ENCODE data around the gene FSTL3. TPM values are rescaled to one million over a fixed set of nuclear protein-coding genes. Genes with fewer than 3 reads are reported as not detected.
A peak's percentile ranks its signal among the peaks of the same experiment; 100 is the strongest.

FSTL3 gene
- total and polyA plus RNA-seq, 2 of the 8 experiments (the other 6 are each of a cell fraction or from before 2014, with no cell fraction given): 8.1 to 11.8 TPM

GRCh38 chr19:703329-703650 lies 27.1 kb downstream of the FSTL3 start:
- Histone ChIP-seq H2BK12ac (ENCODE audit: low read depth, low read length) (peak overlapping the region; percentile 17; the same call in 1 of the 2 replicates), H4K91ac (replicated peaks; ENCODE audit: insufficient read length, low read length) (peak overlapping the region; percentile 89), H3K14ac (ENCODE audit: insufficient read length) (no peak overlapping the region), H3K9me3 (ENCODE audit: insufficient read depth in 2 of 2, low read depth in 1 of 2, low read length in 1 of 2) (no peaks in the 10 kb centered on the region), H3K56ac (replicated peaks; ENCODE audit: insufficient read length, low read depth, low read length) (peak overlapping the region; percentile 6), H2BK120ac (replicated peaks; ENCODE audit: low read depth, low read length) (peak overlapping the region; percentile 43), H2AK5ac (ENCODE audit: low read depth, low read length) (peak overlapping the region; percentile 80; the same call in 1 of the 2 replicates), H3K18ac (ENCODE audit: extremely low read depth, low read length) (peak overlapping the region; percentile 48; the same call in 1 of the 2 replicates), H4K5ac (ENCODE audit: insufficient read length, low read depth, low read length) (peak overlapping the region; percentile 48), H3K36me3 (ENCODE audit: control insufficient read depth in 2 of 4, insufficient read depth in 4 of 4, low read length in 3 of 4) (no peaks in the 10 kb centered on the region), H3K23me2 (ENCODE audit: low read depth, low read length) (peaks cover 3% of the 10 kb centered on the region; the same call in 1 of the 2 replicates), H3K4me1 (replicated peaks in 1 of 4; ENCODE audit: control insufficient read depth in 3 of 4, insufficient read depth in 4 of 4, low read length in 3 of 4) (peaks cover 0 to 8% (median 3%) of the 10 kb centered on the region in 4 experiments; a peak in 6 of 7 replicates), H3K4me2 (ENCODE audit: insufficient read depth in 1 of 2, low read depth in 2 of 2, low read length in 2 of 2) (peak overlapping the region; percentile 1 to 59; a peak in 3 of 4 replicates), H2BK20ac (ENCODE audit: low read length) (peak overlapping the region; percentile 86; the same call in 1 of the 2 replicates), H3K27me3 (replicated peaks in 1 of 4; ENCODE audit: control insufficient read depth in 3 of 4, extremely low read depth in 1 of 4, insufficient read depth in 3 of 4, low read length in 3 of 4) (no peaks in the 10 kb centered on the region), H3K79me2 (ENCODE audit: control insufficient read depth in 1 of 2, insufficient read depth in 2 of 2, low read length in 2 of 2) (no peaks in the 10 kb centered on the region), H3K4me3 (ENCODE audit: extremely low read depth in 1 of 4, insufficient read depth in 2 of 4, low read depth in 3 of 4, low read length in 4 of 4) (peak overlapping the region in 3 of 4 experiments; percentile 23 to 45 (median 23); a peak in 5 of 8 replicates), H2AFZ (ENCODE audit: low read length) (no peak overlapping the region), H4K20me1 (replicated peaks in 1 of 2; ENCODE audit: control insufficient read depth in 1 of 2, insufficient read depth in 2 of 2, low read length in 2 of 2) (no peaks in the 10 kb centered on the region), H3K23ac (ENCODE audit: insufficient read length) (no peak overlapping the region), H3K9ac (replicated peaks in 1 of 4; ENCODE audit: extremely low read depth in 1 of 4, low read depth in 3 of 4, low read length in 3 of 4) (no peak overlapping the region), H3K4ac (replicated peaks; ENCODE audit: insufficient read length, low read depth, low read length) (peak overlapping the region; percentile 91), H2BK5ac (ENCODE audit: low read depth, low read length) (peak overlapping the region; percentile 75; the same call in 1 of the 2 replicates), H2BK15ac (ENCODE audit: low read length) (no peak overlapping the region), H3K27ac (ENCODE audit: low read depth, low read length) (no peak overlapping the region), H3K79me1 (ENCODE audit: low read depth, low read length) (no peaks in the 10 kb centered on the region), H4K8ac (ENCODE audit: extremely low read depth, insufficient read depth, low read length) (peak overlapping the region; percentile 35; the same call in 1 of the 2 replicates)
- POLR2A ChIA-PET (ENCODE audit: partially characterized antibody): interaction anchor here (0.9 to 2.0 kb wide), 7 partner anchors 13 to 608 kb away, joined by 3 to 11 read pairs (median 4); partner anchors contain the start of gene BSG
- FAIRE-seq (no peak), DNase-seq (ENCODE audit: low read depth in 1 of 2, low spot score in 2 of 2) (no peak)
- CTCF ChIA-PET (ENCODE audit: partially characterized antibody): interaction anchor here (0.8 to 3.7 kb wide), 9 partner anchors 15 to 192 kb away, joined by 3 to 15 read pairs (median 4); partner anchors contain the start of genes FSTL3 and POLRMT
- no peak for TF ChIP-seq FOSL1 (IDR thresholded peaks at IDR 0.05; ENCODE audit: insufficient read depth, low read depth, low read length)
- TF ChIP-seq HDAC2 (IDR thresholded peaks at IDR 0.05; ENCODE audit: borderline replicate concordance in 1 of 2, low read depth in 2 of 2, low read length in 2 of 2): peak in 1 of 2 experiments; percentile 98; a peak in 1 of 4 replicates
- TF ChIP-seq CREB1 (IDR thresholded peaks at IDR 0.05): no peak
- peak; percentile 99 for TF ChIP-seq KDM1A (IDR thresholded peaks at IDR 0.05; ENCODE audit: borderline replicate concordance, low read length)
- no peak for TF ChIP-seq PHF8 (conservative IDR thresholded peaks at IDR 0.05; ENCODE audit: low read depth, low read length)
- WGBS, 2 experiments (ENCODE audit: extremely low coverage in 1 of 2, insufficient coverage in 1 of 2, insufficient read length in 1 of 2, insufficient replicate concordance in 2 of 2, low coverage in 1 of 2, low lambda C conversion rate in 2 of 2, missing lambda C conversion rate in 1 of 2): 50% methylated on average over 2 of the region's 4 CpGs; no CpG with 5 or more reads in 1 of the 2 experiments
